Esophagus muscularis mucosa (tissue), 4 donors: ENCODE data around the gene GALNT7. TPM values are rescaled to one million over a fixed set of nuclear protein-coding genes. Genes with fewer than 3 reads are reported as not detected.

ENCODE experiments used
- DNase-seq: peaks from one replicate; pipeline ENCODE4 v3.0.0-alpha.2; 2017; ENCODE audit errors: extremely low spot score
- H3K27ac ChIP-seq, 4 donors: fragments of 200-600 bp; sonication (generic); replicated peaks in 1 of 4; 1 replicate in 3 of 4; 2 replicates in 1 of 4; pipeline ENCODE4 v1.5.1; 2016 to 2019; ENCODE audit warnings: mild to moderate bottlenecking in 1 of 4
- H3K27me3 ChIP-seq, 4 donors: fragments of 200-600 bp; sonication (generic); one replicate each; pipeline versions ENCODE4 v1.5.1 to v1.6.0; 2016 to 2019
- H3K36me3 ChIP-seq, 4 donors: fragments of 200-600 bp; sonication (generic); one replicate each; pipeline ENCODE4 v1.5.1; 2016 to 2019
- H3K4me1 ChIP-seq, 4 donors: fragments of 200-600 bp; sonication (generic); one replicate each; pipeline ENCODE4 v1.5.1; 2016 to 2019
- H3K4me3 ChIP-seq, 4 donors: fragments of 200-600 bp; sonication (generic); 1 replicate in 2 of 4; 2 replicates in 2 of 4; pipeline ENCODE4 v1.5.1; 2016 to 2019; ENCODE audit warnings: mild to moderate bottlenecking in 4 of 4, moderate library complexity in 1 of 4
- H3K9me3 ChIP-seq, 4 donors: fragments of 200-600 bp; sonication (generic); 1 replicate in 3 of 4; 2 replicates in 1 of 4; pipeline ENCODE4 v1.5.1; 2016 to 2019
- EP300 ChIP-seq: sonication (generic); formaldehyde crosslinking; IDR thresholded peaks from one replicate; pipeline ENCODE4 v1.6.1; 2017; ENCODE audit warnings: antibody characterized with exemption
- POLR2A ChIP-seq: fragments of 450-650 bp; IDR thresholded peaks from one replicate; pipeline ENCODE4 v1.6.1; 2017; ENCODE audit warnings: antibody characterized with exemption, moderate library complexity, mild to moderate bottlenecking, low read depth
- POLR2AphosphoS5 ChIP-seq, 2 donors: sonication (generic); formaldehyde crosslinking; IDR thresholded peaks; one replicate each; pipeline ENCODE4 v1.6.1; 2017; ENCODE audit warnings: antibody characterized with exemption in 2 of 2
- WGBS: methylation state at CpG from one replicate; pipeline ENCODE4 v1.1.5; 2018; 5-methylcytosine and 5-hydroxymethylcytosine counted together
- intact Hi-C: fragments of 100-400 bp; cut with DNase I; formaldehyde crosslinking; loops from one replicate; pipeline ENCODE4 v1.15.1; 2023
- total RNA-seq, 4 donors: library from RNA; depleted of rRNA; stranded (reverse); fragments of >200 nt; gene quantifications; one replicate each; pipeline versions ENCODE4 v1.1.0 to v1.2.1, GENCODE V29; 2016
- TF ChIP-seq, protein P1 (sequence below), 3 experiments: fragments of 200-600 bp in 2 of 3; fragments of 450-650 bp in 1 of 3; sonication (generic) in 2 of 3; IDR thresholded peaks; one replicate each; pipeline ENCODE4 v1.5.1; 2017 to 2019; ENCODE audit warnings: antibody characterized with exemption in 3 of 3, mild to moderate bottlenecking in 2 of 3, moderate library complexity in 1 of 3

The GALNT7 gene
- total RNA-seq, 4 donors from 2014 or later: 9.6 to 20.2 (median 12.9) TPM

GRCh38 chr4:173288296-173288695 is 119.7 kb downstream of the GALNT7 start:
- no peak overlapping the region for H3K4me3 ChIP-seq
- no peaks in the 10 kb centered on the region for H3K4me1 ChIP-seq
- DNase-seq: no peak
- H3K9me3 ChIP-seq: peaks cover 0 to 8% (median 0%) of the 10 kb centered on the region in 4 donors
- H3K36me3 ChIP-seq: no peaks in the 10 kb centered on the region
- no peak overlapping the region for H3K27ac ChIP-seq
- intact Hi-C loops: no loop called here
- no peak for TF ChIP-seq POLR2A
- TF ChIP-seq, protein P1, sequence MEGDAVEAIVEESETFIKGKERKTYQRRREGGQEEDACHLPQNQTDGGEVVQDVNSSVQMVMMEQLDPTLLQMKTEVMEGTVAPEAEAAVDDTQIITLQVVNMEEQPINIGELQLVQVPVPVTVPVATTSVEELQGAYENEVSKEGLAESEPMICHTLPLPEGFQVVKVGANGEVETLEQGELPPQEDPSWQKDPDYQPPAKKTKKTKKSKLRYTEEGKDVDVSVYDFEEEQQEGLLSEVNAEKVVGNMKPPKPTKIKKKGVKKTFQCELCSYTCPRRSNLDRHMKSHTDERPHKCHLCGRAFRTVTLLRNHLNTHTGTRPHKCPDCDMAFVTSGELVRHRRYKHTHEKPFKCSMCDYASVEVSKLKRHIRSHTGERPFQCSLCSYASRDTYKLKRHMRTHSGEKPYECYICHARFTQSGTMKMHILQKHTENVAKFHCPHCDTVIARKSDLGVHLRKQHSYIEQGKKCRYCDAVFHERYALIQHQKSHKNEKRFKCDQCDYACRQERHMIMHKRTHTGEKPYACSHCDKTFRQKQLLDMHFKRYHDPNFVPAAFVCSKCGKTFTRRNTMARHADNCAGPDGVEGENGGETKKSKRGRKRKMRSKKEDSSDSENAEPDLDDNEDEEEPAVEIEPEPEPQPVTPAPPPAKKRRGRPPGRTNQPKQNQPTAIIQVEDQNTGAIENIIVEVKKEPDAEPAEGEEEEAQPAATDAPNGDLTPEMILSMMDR (IDR thresholded peaks at IDR 0.05): peak; percentile 47 to 60 (median 50)
- 75% methylated on average over 4 of the region's 4 CpGs for WGBS
- no peaks in the 10 kb centered on the region for H3K27me3 ChIP-seq

DNA sequence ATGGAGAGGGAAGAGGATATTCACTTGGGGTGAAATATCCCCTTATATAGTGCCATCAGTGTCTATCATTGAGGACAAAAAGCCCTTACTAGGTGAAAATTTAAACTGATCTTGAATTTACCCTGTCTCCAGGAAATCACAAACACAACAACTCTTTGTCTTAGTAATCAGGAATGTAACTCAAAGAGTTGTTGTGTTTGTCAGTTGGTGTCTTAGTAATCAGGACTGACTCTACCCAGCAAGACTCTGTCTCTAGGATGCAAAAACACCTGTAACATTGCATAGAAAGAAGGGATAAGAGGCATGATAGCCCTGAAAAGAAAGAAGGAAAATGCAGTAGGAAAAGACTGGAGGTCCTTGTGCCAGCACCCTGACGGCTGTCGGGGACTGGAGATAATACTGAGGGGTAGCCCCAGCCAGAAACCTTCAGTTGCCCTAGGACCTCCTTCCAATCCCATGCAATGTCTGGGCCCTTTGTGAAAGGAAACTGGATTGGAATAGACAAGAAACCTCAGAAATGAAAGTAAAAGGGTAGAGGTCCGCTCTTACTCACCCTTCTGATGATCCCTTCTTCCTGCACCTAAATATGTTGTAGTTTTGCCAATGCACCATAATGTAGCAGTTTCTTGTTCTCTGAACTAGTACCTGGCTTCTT is 120.2 kb downstream of the GALNT7 start:
- H3K4me3 ChIP-seq: no peak overlapping the region
- H3K9me3 ChIP-seq: peaks cover 0 to 8% (median 0%) of the 10 kb centered on the region in 4 donors
- no peaks in the 10 kb centered on the region for H3K27me3 ChIP-seq
- DNase-seq: no peak
- H3K4me1 ChIP-seq: no peaks in the 10 kb centered on the region
- no peak overlapping the region for H3K27ac ChIP-seq
- 86% methylated on average over 3 of the region's 3 CpGs for WGBS
- intact Hi-C loops: no loop called here
- no peaks in the 10 kb centered on the region for H3K36me3 ChIP-seq
- TF ChIP-seq POLR2AphosphoS5 (IDR thresholded peaks at IDR 0.05) (no peak), POLR2A (no peak), EP300 (no peak)
- TF ChIP-seq, protein P1 (IDR thresholded peaks at IDR 0.05): no peak

- WGBS: 78% methylated on average over 4 of the region's 4 CpGs
- no peak for TF ChIP-seq POLR2A
- no peak for TF ChIP-seq POLR2AphosphoS5 (IDR thresholded peaks at IDR 0.05)
- no peak for TF ChIP-seq EP300
- TF ChIP-seq, protein P1 (IDR thresholded peaks at IDR 0.05): no peak
- intact Hi-C loops: no loop called here
- Histone ChIP-seq H3K27ac (no peak overlapping the region), H3K4me3 (no peak overlapping the region), H3K4me1 (no peaks in the 10 kb centered on the region), H3K27me3 (no peaks in the 10 kb centered on the region), H3K36me3 (no peaks in the 10 kb centered on the region), H3K9me3 (peaks cover 0 to 8% (median 0%) of the 10 kb centered on the region in 4 donors)
- no peak for DNase-seq
Observed at GRCh38 chr4:173289353-173289727, 120.7 kb downstream of the GALNT7 start.

GRCh38 chr4:173291899-173292298 is 123.3 kb downstream of the GALNT7 start:
- H3K4me3 ChIP-seq: no peak overlapping the region
- TF ChIP-seq POLR2A: no peak
- TF ChIP-seq EP300: no peak
- TF ChIP-seq POLR2AphosphoS5 (IDR thresholded peaks at IDR 0.05): no peak
- TF ChIP-seq, protein P1 (IDR thresholded peaks at IDR 0.05): no peak
- H3K36me3 ChIP-seq: peaks cover 0 to 12% (median 0%) of the 10 kb centered on the region in 4 donors
- DNase-seq: no peak
- no peaks in the 10 kb centered on the region for H3K27me3 ChIP-seq
- H3K9me3 ChIP-seq: peaks cover 0 to 8% (median 0%) of the 10 kb centered on the region in 4 donors
- H3K27ac ChIP-seq: no peak overlapping the region
- no peaks in the 10 kb centered on the region for H3K4me1 ChIP-seq
- WGBS: 94% methylated on average over 5 of the region's 5 CpGs
- intact Hi-C loops: no loop called here

GRCh38 chr4:173293663-173294062 is 125.1 kb downstream of the GALNT7 start:
- intact Hi-C loops: no loop called here
- Histone ChIP-seq H3K27me3 (no peaks in the 10 kb centered on the region), H3K4me3 (no peak overlapping the region), H3K4me1 (no peaks in the 10 kb centered on the region), H3K36me3 (peaks cover 0 to 15% (median 2%) of the 10 kb centered on the region in 4 donors), H3K27ac (no peak overlapping the region), H3K9me3 (no peaks in the 10 kb centered on the region)
- 83% methylated on average over 7 of the region's 7 CpGs for WGBS
- TF ChIP-seq POLR2A: no peak
- DNase-seq: no peak
